HG03025 (cell line): Measurements from ENCODE around the gene HPF1.
"Not testable (repeated sequence)": the region's sequence is repeated elsewhere in the genome, so short reads cannot be mapped to it uniquely, and the experiment has no call there.

Experiments used
- ATAC-seq: cut with Tn5 transposase; IDR thresholded peaks from one replicate; pipeline ENCODE4 v1.9.1; 2021; ENCODE audit warnings: mild to moderate bottlenecking, moderate library complexity; ENCODE audit not compliant: unreplicated experiment, low FRiP score

The HPF1 gene

GRCh38 chr4:169757575-169758184 is at the start of gene HPF1:
Gene HPF1, minus strand, starts transcription at chr4:169757944. Its CDS starts 67 bp downstream, at chr4:169757877.
- peak; percentile 95 for ATAC-seq

GRCh38 chr4:169806770-169807169 is 49.0 kb upstream of the HPF1 start:
- ATAC-seq = not testable (repeated sequence)

GRCh38 chr4:169803413-169803812 is 45.7 kb upstream of the HPF1 start:
- ATAC-seq = no peak

- ATAC-seq = no peak
Measured at GRCh38 chr4:169802873-169803272, 45.1 kb upstream of the HPF1 start.

- no peak for ATAC-seq
Measured at GRCh38 chr4:169800541-169800940, 42.8 kb upstream of the HPF1 start.

- ATAC-seq = no peak
Measured at GRCh38 chr4:169799260-169799659, 41.5 kb upstream of the HPF1 start.

- no peak for ATAC-seq
Measured at GRCh38 chr4:169795585-169795984, 37.8 kb upstream of the HPF1 start.

- no peak for ATAC-seq
Measured at GRCh38 chr4:169791527-169792156, 33.9 kb upstream of the HPF1 start.

GRCh38 chr4:169791062-169791461 is 33.3 kb upstream of the HPF1 start:
- no peak for ATAC-seq

GRCh38 chr4:169774466-169775445 is 17.0 kb upstream of the HPF1 start:
- ATAC-seq = no peak

- ATAC-seq = no peak
Measured at GRCh38 chr4:169773889-169774288, 16.1 kb upstream of the HPF1 start.

GRCh38 chr4:169771556-169772080 is 13.9 kb upstream of the HPF1 start:
- ATAC-seq = not testable (repeated sequence)

GRCh38 chr4:169770416-169770815 is 12.7 kb upstream of the HPF1 start:
- no peak for ATAC-seq

GRCh38 chr4:169768385-169768784 is 10.6 kb upstream of the HPF1 start:
- ATAC-seq = no peak

- no peak for ATAC-seq
Measured at GRCh38 chr4:169766741-169767140, 9.0 kb upstream of the HPF1 start.

- ATAC-seq = no peak
Measured at GRCh38 chr4:169765835-169766234, 8.1 kb upstream of the HPF1 start.

GRCh38 chr4:169761846-169762245 is 4.1 kb upstream of the HPF1 start:
- no peak for ATAC-seq

- no peak for ATAC-seq
Measured at GRCh38 chr4:169758401-169758962, 738 bp upstream of the HPF1 start.

GRCh38 chr4:169756971-169757574 is 671 bp downstream of the HPF1 start:
- ATAC-seq = peak; percentile 40

- no peak for ATAC-seq
Measured at GRCh38 chr4:169745291-169745690, 12.5 kb downstream of the HPF1 start.
